NAMALWA (cell line): ENCODE measurements around the gene CCNL2.
"Not testable (repeated sequence)": the region's sequence is repeated elsewhere in the genome, so short reads cannot be mapped to it uniquely, and the experiment has no call there.

Experiments used
- DNase-seq: peaks from one replicate; pipeline ENCODE4 v3.0.0-alpha.2; 2015; ENCODE audit warnings: low spot score

CCNL2 gene

DNA sequence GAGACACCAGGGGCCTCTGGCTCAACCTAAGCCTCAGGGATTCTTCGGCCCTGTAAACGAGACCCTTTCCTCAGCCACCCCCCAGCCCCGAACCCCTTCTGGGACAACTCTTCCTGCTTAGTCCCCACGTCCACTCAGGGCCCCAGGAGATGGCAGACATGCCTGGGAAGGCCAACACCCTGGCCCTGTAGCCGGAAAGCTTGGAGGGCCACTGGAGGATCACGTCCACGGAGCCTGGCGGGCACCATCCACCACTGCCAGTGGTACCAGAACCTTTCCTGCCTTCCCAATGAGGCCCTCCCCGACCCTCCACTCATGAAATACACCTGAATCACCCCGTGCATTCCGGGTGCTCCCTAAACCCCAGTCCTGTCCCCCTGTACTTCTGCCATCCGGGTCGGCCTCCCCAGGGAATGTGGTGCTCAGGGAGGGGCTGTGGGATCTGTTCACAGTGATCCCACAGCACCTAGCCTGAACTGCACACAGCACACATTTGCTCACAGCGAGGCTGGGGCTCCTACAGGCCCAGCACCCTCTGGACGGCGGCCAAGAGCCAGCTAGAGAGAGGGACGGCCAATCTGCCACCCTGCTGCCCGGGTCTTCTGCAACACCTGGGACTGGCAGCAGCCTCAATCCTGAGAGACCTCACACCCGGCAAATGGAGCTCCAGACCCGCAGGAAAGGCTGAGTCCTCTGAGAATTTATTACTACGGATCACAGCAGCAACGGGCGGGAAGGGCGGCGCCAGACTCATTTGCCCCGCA is 25.9 kb downstream of the CCNL2 start:
- DNase-seq: no peak

GRCh38 chr1:1371746-1372711 is 27.1 kb downstream of the CCNL2 start:
- DNase-seq: peak; percentile 86

GRCh38 chr1:1371364-1371745 is 27.8 kb downstream of the CCNL2 start:
- no peak for DNase-seq

DNA sequence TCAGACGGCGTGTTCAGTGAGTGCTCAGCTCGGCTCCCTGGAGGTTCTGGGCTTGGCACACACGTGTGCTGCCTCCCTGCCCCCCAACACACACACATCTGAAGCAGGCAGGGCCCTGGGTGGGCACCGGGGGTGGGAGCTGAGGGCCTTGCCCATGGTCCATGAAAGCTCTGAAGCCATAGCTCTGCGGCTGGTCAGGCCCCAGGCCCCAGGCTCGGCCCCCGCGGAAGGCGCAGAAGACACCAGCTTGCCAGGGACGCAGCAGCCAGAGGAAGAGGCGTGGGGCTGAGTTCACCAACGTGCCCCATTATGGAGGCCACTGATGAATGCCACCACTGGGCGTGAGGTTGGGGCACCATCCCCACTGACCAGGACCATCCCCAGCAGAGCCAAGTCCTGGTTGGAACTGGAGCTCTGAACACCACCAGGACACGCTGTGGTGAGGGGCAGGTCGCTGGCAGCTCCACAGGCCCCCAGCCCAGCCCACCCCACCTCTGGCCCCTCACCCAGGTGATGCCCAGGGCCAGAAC is 28.3 kb downstream of the CCNL2 start:
- DNase-seq: no peak

DNA sequence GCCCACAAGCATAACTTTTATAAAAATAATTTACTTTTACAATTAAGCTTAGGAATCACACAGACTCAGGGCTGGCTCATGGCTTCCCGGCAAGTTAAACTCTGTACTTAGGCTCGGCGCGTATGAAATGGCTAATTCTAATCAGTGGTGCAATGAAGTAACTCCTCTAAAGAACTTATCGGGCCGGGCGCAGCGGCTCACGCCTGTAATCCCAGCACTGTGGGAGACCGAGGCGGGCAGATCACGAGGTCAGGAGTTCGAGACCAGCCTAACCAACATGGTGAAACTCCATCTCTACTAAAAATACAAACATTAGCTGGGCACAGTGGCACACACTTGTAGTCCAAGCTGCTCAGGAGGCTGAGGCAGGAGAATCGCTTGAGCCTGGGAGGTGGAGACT is 29.0 kb downstream of the CCNL2 start:
- DNase-seq: not testable (repeated sequence)

- DNase-seq: no peak
These were observed 31.8 kb downstream of the CCNL2 start for GRCh38 chr1:1367315-1367714.

GRCh38 chr1:1366699-1367066 is 32.5 kb downstream of the CCNL2 start:
- no peak for DNase-seq

DNA sequence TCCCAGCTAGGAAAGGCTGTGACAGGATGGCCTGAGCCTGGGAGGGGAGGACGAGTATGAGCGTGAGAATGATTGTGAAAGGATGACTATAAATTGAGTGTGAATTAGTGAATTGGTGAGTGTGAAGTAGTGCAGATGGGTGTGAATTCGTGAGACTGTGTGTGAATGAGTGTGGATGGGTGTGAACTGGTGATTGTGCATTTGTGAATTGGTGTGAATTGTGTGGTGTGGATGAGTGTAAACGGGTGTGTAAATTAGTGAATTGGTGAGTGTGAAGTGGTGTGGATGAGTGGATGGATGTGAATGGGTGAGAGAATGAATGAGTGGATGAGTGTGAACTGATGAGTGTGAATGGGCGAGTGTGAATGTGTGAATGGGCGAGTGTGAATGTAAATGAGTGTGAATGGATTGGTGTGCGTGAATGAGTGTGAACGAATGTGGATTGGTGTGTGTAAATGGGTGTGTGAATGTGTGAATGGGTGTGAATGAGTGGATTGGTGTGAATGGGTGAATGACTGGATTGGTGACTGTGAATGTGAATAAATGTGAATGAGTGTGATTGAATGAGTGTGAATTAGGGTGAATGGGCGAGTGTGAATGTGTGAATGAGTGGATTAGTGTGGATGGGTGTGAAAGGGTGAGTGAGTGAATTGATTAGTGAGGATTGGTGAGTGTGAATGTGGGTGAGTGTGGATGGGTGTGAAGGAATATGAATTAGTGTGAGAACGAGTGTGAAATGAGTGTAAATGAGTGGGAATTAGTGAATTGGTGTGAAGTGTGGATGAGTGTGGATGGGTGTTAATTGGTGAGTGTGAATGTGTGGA is 33.0 kb downstream of the CCNL2 start:
- DNase-seq: no peak

DNA sequence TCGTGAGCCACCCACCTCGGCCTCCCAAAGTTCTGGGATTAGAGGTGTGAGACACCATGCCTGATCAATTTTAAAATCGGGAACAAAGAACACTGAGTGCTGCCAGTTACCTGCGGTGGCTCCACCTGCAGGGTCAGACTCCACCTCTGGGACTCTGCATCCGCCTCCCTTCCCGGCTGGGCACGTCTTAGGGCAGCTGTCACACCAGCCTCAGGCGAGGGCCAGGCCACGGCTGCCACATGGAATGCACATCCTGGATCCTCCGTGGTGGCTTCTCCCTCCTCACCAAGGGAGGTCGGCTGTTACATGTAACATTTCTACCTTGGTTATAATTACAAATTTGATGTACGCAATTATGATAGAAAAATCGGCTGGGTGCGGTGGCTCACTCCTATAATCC is 34.9 kb downstream of the CCNL2 start:
- no peak for DNase-seq

DNA sequence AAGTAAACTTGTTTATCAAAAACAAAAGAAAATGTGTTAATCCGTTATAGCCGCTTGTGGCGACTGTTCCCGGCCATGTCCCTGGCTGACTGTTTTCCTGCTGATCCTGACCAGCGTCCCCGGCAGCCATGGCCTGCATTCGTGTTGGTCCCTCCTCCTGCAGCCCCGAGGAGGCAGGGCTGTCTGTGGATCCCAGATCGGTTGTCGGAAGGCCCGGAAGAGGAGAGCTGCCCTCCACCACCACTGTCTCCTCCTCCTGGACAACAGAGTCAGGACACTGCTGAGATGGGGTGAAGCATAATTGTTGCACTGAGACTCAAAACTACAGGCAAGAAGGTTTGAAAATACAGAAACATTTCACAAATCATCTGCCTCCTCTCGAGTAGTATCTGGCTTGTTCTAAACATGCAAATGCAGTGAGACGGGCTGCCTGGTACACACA is 37.1 kb downstream of the CCNL2 start:
- DNase-seq: no peak

DNA sequence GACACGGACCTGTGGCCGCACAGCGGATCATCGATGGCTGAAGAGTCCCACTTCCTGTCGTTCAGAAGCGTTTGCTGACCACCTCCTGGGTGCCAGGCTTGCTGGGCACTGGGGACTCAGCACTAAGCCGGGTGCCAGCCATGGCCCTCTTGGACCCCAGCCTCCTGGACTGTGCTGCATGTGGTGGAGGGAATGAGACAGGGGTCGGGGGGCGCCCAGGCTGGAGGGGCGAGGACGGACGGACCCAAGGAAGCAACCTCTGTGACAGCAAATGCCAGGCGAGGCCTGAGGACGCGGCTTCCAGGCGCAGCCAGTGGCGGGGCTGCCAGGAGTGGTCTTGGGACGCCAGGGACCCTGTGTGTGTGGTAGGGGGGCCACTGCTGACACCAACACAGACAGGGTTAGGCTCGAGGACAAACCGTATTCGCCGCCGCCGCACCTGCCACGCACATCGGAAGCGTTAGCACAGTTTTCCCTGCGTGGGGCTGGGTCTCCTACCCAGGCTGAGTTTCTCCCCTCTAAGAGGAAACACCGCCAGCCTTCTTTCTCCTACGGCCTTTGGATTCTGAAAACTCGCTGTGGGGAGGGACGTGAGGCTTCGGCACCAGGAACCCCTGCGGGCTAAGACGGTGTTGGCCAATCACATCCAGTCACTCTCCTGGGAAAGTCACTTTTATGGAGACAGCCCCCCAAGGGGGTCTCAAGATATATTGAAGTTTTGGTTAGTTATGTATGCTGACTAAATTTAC is 37.7 kb downstream of the CCNL2 start:
- no peak for DNase-seq

DNA sequence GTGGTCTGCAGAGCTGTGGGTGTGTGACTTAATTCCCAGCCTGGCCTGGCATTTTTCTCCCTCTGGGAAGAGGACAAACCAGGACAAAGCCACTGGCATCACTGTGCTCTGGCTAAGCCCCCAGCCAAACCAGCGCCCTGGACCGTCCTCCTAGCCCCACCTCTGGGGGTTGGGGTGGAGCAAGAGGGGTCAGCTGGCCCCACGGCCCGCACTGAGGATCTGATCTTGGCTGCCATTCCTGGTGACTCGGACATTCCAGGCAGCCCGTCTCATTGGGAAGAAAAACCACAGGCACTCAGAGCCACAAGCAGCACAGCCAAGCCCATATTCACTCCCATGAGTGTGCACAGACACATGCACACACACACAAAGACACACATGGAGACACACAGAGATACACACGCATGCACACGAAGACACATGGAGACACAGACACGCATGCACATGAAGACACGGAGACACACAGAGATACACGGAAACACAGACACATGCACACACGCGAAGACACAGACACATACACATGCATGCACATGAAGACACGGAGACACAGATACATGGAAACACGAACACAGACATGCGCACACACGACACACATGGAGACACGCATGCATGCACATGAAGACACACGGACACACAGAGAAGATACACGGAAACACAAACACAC is 38.5 kb downstream of the CCNL2 start:
- no peak for DNase-seq

DNA sequence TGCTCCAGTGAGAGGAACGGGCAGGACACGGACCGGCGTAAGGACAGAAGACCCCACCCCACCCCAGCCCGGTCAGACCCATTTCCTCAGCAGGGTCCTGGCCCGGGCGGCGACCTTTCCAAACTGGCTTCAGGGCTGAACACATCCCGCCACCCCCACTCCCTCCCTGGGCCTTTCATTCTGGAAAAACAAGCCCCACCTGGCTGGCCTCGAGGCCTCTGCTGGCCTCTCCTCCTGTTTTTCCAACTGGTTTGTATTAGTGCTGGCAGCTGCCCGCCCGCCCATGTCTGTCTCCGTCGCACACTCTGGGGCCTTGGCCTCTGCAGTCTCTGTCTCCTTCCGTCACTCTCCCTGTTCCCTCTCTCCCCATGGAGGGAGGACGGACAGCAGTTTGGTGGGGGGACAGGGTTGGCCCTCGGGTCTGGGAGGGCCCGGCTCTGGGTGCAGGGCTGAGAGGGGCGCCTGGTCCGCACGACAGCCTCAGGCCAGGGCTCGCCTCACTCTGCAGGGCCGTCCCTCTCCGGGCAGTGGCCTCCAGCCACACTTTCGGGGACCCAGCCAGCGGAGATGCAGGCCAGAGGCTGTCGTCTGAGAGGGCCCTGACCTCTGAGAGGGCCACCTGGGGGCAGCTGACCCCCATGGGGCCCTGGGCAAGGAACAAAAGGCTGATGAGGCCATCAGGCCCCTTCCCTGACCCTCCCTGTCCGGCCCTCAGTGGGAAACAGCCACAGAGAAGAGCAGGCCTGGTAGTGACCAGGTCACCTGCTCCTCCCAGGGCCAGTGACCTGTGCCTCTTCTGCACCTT is 39.3 kb downstream of the CCNL2 start:
- no peak for DNase-seq

DNA sequence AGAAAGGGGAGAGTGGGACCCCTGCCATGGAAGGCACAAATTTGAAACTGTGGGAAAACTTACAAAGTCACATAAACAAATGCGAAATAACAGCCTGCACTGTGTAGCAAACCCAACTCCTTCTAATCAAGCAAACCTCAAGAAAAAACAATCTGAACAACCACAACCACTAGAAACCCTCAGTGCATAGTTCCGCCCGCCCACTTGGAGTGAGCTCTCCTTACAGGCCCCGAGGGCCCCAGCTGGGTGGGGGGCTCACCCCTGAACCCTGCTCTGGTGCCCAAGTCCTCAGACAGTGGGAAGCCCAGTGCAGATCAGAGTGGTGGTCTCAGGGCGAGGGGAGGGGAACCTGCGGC is 39.8 kb downstream of the CCNL2 start:
- DNase-seq: no peak

- no peak for DNase-seq
These were observed 40.5 kb downstream of the CCNL2 start, which contains the start of gene MXRA8 for GRCh38 chr1:1358433-1359271. Gene MXRA8, minus strand, starts transcription at chr1:1358555. Its CDS starts 51 bp downstream, at chr1:1358504.

DNA sequence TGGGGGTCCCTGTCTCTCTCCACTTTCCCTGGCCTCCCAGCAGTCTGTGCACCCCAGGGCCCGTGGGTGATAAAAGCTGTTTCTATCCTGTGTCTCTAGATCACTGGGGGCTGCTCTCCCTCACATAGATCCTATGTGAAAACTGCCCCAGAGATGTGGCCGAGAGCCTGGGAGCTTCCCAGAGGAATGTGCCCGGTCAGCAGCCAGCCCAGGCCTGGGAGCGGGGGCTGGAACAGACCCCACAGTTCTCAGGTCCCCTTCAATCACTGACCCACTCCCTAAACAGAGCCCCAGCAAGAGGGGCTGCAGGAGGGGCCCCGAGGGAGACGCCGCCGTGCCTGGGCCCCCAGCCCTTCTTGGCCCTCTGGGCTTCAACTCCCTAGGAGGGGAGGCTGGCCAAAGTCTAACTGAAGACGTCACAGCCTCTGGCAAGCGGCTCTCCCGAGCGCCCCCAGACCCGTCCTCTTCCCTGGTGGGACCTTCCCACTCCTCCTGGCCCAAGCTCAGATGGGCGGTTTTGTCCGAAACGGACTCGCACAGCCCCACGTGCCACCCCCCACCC is 41.2 kb downstream of the CCNL2 start:
- DNase-seq: no peak

DNA sequence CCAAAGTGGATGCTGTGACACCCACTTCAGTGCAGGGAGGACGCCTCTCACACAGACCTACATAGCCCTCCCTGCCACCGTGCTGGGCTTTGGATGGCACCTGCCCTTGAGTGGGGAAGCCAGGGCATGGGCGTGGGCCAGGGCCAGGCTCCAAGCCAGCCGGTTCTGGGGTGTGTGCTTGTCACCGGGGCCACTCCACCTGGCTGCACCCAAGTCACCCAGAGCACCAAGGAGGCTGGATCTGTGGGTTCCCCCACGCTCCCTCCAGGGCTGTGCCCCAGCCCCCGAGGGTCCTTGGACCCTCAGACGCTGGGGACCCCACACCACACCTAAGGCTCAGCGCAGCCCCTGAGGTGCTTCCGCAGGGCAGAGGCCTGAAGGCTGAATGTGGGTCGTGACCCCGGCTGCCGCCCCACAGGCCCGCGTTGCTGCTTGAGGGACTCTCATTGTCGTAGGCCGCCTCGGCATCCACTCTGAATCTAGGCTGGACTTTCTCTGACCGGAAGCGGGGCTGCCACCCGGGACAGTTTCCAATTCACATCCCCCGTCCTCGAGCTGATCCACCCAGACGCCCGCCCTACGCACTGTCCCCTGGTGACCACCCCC is 42.2 kb downstream of the CCNL2 start:
- peak; percentile 43 for DNase-seq

DNA sequence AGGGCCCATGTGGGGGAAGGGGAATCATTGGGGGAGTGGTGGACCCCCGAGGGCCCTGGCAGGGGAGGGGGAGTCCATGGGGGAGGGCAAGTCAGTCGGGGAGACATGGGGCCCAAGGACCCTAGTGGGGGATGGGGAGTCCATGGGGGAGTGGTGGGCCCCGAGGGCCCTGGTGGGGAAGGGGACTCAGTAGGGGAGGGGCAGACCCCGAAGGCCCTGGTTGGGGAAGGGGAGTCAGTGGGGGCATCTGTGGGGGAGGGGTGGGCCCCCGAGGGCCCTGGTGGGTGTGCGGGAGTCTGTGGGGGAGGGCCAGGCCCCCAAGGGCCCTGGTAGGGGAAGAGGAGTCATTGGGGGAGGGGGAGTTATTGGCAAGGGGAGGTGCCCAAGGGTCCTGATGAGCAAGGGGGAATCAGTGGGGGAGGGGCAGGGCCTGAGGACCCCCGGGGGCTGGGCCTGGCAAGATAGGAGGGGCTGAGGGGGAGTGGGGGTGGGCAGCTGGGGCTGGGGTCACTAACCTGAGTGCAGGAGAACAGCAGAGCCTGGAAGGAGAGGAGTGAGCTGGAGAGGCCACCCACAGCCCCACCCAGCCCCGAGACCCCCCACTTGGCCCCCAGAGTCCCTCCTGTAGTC is 42.9 kb downstream of the CCNL2 start:
- DNase-seq: no peak
